Renal cortex interstitium (tissue), 11 donors: ENCODE results near the gene JAKMIP2. TPM values are rescaled to one million over a fixed set of nuclear protein-coding genes. Genes with fewer than 3 reads are reported as not detected.

Experiments
- DNase-seq, 11 donors: peaks; one replicate each; pipeline ENCODE4 v3.0.0-alpha.2; 2013; ENCODE audit warnings: low read depth in 9 of 11, low spot score in 4 of 11; ENCODE audit errors: extremely low read depth in 1 of 11
- polyA plus RNA-seq, 3 donors: library from polyadenylated mRNA; unstranded; fragments of 120-200 nt; gene quantifications; one replicate each; pipeline ENCODE4 v1.2.1, GENCODE V29; 2013; ENCODE audit not compliant: insufficient read length in 3 of 3

Gene JAKMIP2
- polyA plus RNA-seq, 3 donors = 3.8 to 5.8 (median 5.2) TPM

DNA sequence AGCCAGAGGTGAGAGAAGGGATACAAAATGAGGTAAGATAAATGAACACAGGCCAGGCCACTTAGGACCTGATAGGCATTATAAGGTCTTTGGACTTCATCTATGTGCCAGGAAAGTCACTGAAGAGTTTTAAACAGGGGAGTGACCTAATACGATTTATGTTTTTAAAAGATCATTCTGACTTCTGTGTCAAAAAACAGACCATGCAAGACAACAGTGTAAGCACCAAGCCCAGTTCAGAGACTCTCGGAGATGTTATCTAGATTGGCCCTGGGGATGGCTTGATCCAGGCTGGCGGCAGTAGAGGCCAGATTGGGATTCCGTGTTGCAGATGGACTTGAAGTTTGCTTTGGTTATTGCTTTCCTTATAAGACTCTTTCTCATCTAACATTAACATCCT lies 229.6 kb downstream of the JAKMIP2 start:
- DNase-seq = no peak

DNA sequence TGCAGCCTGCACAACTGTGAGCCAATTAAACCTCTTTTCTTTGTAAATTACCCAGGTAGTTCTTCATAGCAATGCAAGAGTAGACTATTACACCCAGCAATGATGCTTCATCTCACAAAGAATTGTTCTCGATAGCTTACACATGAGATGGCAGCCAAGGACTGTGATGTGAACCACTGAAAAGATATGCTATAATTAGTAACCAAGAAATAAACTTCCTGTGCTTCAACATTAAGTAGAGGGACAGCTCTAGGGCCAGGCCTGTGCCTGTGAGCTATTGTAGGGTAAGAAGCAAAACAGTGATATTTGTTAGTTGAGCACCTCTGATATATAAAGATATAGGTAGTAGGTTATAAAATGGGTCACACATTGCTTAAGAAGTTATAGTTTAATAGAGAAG lies 230.9 kb downstream of the JAKMIP2 start:
- DNase-seq = no peak

DNA sequence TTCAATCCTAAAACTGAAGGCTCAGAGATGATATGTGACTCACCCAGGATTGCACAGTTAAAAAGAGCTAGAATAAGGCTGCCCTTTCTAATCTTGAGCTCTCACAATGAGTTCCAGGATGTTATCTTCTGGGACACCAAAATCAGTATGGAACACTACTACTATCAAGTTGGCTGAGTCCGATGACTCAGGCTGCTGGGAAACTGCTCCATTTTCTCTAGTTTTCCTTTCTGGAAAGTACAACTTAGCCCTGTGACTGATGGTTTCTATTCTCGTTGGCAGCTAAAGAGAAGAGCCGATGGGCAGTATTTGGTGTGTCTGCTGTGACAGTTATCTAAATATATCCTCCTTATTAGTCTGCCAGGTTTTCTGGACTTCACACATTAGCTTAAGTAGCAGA lies 234.8 kb downstream of the JAKMIP2 start:
- no peak for DNase-seq

DNA sequence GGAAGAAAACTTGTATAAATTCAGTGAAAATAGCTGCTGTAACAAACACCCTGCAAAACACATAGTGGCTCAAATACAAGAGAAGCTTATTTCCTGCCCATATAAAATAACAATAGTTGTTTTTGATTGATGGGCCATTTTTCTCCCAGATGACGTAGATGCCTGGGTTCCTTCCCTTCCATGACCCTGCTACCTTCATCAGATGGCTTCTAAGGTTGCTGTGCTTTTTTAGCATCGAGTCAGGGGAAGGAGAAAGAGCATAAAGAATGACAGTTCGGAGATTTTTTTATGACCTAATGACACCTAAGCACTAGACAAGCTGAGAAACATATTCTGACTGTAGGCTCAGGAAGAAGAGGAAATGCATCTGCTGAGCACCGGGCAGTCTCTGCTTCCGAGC lies 238.0 kb downstream of the JAKMIP2 start:
- no peak for DNase-seq

DNA sequence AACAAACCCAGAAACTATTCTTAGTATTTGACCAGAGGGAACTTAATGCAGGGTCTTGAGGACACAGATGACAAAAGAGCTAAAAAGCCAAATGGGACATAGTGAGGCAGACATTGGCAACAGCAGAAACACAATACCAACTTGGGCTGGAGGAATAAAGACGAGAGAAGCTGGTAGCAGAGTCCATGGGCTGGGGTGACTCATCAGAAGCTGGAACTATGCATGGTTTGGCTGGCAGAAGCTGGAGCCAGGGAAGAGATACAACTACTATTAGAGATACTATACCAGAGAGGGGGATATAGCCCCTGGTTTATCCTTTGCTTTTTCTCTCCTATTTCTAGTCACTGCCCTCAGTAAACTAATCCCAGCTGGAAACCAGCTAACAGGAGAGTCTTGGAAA lies 243.5 kb downstream of the JAKMIP2 start:
- DNase-seq = no peak

DNA sequence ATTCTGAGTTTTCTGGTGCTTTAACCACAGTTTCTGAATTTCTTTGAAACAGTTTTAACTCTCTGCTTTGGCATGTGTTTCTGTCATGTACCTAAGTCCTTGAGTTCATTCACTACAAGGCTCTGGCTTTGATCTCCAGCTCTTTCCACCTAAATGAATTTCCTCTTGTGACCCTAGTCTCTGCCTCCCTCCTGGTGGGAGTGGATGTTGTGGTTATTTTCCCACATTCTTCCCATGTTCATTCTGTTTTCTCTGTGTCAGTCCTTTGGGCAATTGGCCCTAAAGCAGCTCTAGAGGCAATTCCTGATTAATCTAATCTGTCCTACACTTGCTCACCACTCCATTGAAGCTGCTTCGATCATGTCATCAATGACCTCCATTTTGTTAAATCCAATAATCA lies 244.3 kb downstream of the JAKMIP2 start:
- DNase-seq = no peak

Other genes starting within 250 kb of the JAKMIP2 start
- gene SPINK1, start 48.9 kb upstream of the JAKMIP2 start, polyA plus RNA-seq = 10 to 100 TPM; 11.8 to 37.7 (median 29.2) TPM
- gene SCGB3A2, start 96.0 kb upstream of the JAKMIP2 start, polyA plus RNA-seq = under 1 TPM in 2 of 3 donors, not detected in 1; 0.22 to 0.41 TPM
- gene C5orf46, start 123.8 kb upstream of the JAKMIP2 start, polyA plus RNA-seq = not detected